IMR-90 (cell line): ENCODE results near the gene CLCN6. TPM values are rescaled to one million over a fixed set of nuclear protein-coding genes. Genes with fewer than 3 reads are reported as not detected.

Experiments
- ATAC-seq: fragments of 200-7000 bp; cut with Tn5 transposase; 2 replicates; pipeline ENCODE4 v1.9.1; 2020; ENCODE audit warnings: low read depth, mild to moderate bottlenecking, moderate library complexity
- BruUV-seq: library from RNA; stranded (reverse); fragments of 400-500 nt; replicated peaks from 2 replicates; lab custom pipeline; 2021; lab: Mats Ljungman, UMichigan
- CTCF ChIA-PET: fragments of 300-600 bp; formaldehyde crosslinking; extraction: SDS; loops from one replicate; lab custom pipeline; 2021; ENCODE audit warnings: antibody characterized with exemption; lab: Yijun Ruan, JAX
- POLR2A ChIA-PET: fragments of 300-600 bp; sonication (Branson Sonifier 250); formaldehyde crosslinking; loops from one replicate; lab custom pipeline; 2022; ENCODE audit warnings: antibody characterized with exemption; ENCODE audit not compliant: unreplicated experiment; lab: Charles Lee
- DNase-seq: peaks from one replicate; pipeline ENCODE4 v3.0.0; 2013
- H2AFZ ChIP-seq: replicated peaks from 2 replicates; pipeline ENCODE3; 2013; ENCODE audit warnings: low read length, mild to moderate bottlenecking; ENCODE audit not compliant: poor library complexity
- H2AK5ac ChIP-seq: 2 replicates; pipeline ENCODE4 v1.6.1; 2013; ENCODE audit warnings: low read depth, low read length, inconsistent platforms
- H2AK9ac ChIP-seq: replicated peaks from 2 replicates; pipeline ENCODE3; 2013; ENCODE audit warnings: mild to moderate bottlenecking, low read depth, low read length, moderate library complexity; ENCODE audit not compliant: poor library complexity
- H2BK120ac ChIP-seq: 2 replicates; pipeline ENCODE4 v1.6.1; 2013; ENCODE audit warnings: low read depth, low read length, inconsistent platforms
- H2BK15ac ChIP-seq: 3 replicates; pipeline ENCODE4 v1.6.1; 2013; ENCODE audit warnings: low read depth, low read length, inconsistent platforms
- H2BK20ac ChIP-seq: 2 replicates; pipeline ENCODE4 v1.6.1; 2013; ENCODE audit warnings: low read depth, mild to moderate bottlenecking, inconsistent platforms, low read length, moderate library complexity
- H2BK5ac ChIP-seq: 2 replicates; pipeline ENCODE4 v1.6.1; 2013; ENCODE audit warnings: mild to moderate bottlenecking, low read depth, low read length, inconsistent platforms; ENCODE audit not compliant: poor library complexity, severe bottlenecking
- H3K14ac ChIP-seq: replicated peaks from 2 replicates; pipeline ENCODE4 v1.6.1; 2013; ENCODE audit warnings: low read depth, low read length, inconsistent platforms
- H3K18ac ChIP-seq: 2 replicates; pipeline ENCODE4 v1.6.1; 2013; ENCODE audit warnings: low read depth, low read length, control low read depth
- H3K23ac ChIP-seq: 2 replicates; pipeline ENCODE4 v1.6.1; 2013; ENCODE audit warnings: low read depth, low read length, inconsistent platforms
- H3K27ac ChIP-seq: 2 replicates; pipeline ENCODE4 v1.5.1; 2013; ENCODE audit warnings: mild to moderate bottlenecking, control low read depth, low read length; ENCODE audit not compliant: insufficient read depth
- H3K27me3 ChIP-seq: 2 replicates; pipeline ENCODE4 v1.6.1; 2013; ENCODE audit warnings: low read length; ENCODE audit not compliant: control insufficient read depth, insufficient read depth
- H3K36me3 ChIP-seq: 2 replicates; pipeline ENCODE4 v1.6.1; 2013; ENCODE audit warnings: low read length, mixed read lengths; ENCODE audit not compliant: control insufficient read depth, insufficient read depth
- H3K4ac ChIP-seq: 2 replicates; pipeline ENCODE4 v1.6.1; 2013; ENCODE audit warnings: low read depth, low read length, inconsistent platforms
- H3K4me1 ChIP-seq: 2 replicates; pipeline ENCODE4 v1.6.1; 2013; ENCODE audit warnings: low read length, mixed read lengths; ENCODE audit not compliant: control insufficient read depth, insufficient read depth
- H3K4me2 ChIP-seq: 2 replicates; pipeline ENCODE4 v1.6.1; 2013; ENCODE audit warnings: low read depth, mild to moderate bottlenecking, control low read depth, low read length, moderate library complexity
- H3K4me3 ChIP-seq: 2 replicates; pipeline ENCODE4 v1.5.1; 2013; ENCODE audit warnings: low read depth, mild to moderate bottlenecking, control low read depth, low read length, moderate library complexity; ENCODE audit not compliant: insufficient read depth
- H3K56ac ChIP-seq: 2 replicates; pipeline ENCODE4 v1.6.1; 2013; ENCODE audit warnings: low read length, inconsistent platforms; ENCODE audit not compliant: insufficient read depth; ENCODE audit errors: extremely low read depth
- H3K79me1 ChIP-seq, 2 experiments: 2 replicates each; pipeline ENCODE4 v1.6.1; 2013; ENCODE audit warnings: low read length in 2 of 2, inconsistent platforms in 1 of 2, low read depth in 1 of 2
- H3K9ac ChIP-seq: 2 replicates; pipeline ENCODE4 v1.6.1; 2013; ENCODE audit warnings: low read depth, low read length, control low read depth
- H3K9me1 ChIP-seq: 2 replicates; pipeline ENCODE4 v1.6.1; 2013; ENCODE audit warnings: low read length, inconsistent platforms; ENCODE audit not compliant: insufficient read depth
- H3K9me3 ChIP-seq: 2 replicates; pipeline ENCODE4 v1.6.1; 2013; ENCODE audit warnings: low read length; ENCODE audit not compliant: control insufficient read depth, insufficient read depth
- H4K20me1 ChIP-seq: 2 replicates; pipeline ENCODE4 v1.6.1; 2013; ENCODE audit warnings: low read length, inconsistent platforms; ENCODE audit not compliant: insufficient read depth
- H4K5ac ChIP-seq: 2 replicates; pipeline ENCODE4 v1.6.1; 2013; ENCODE audit warnings: mild to moderate bottlenecking, low read depth, low read length, control low read depth
- H4K8ac ChIP-seq, 2 experiments: 2 replicates each; pipeline ENCODE4 v1.6.1; 2013; ENCODE audit warnings: low read depth in 2 of 2, low read length in 2 of 2, control low read depth in 1 of 2, inconsistent platforms in 1 of 2
- H4K91ac ChIP-seq: 2 replicates; pipeline ENCODE4 v1.6.1; 2013; ENCODE audit warnings: low read depth, low read length, inconsistent platforms; ENCODE audit not compliant: insufficient read depth
- CEBPB ChIP-seq: IDR thresholded peaks from 2 replicates; pipeline ENCODE4 v1.6.1; 2012; ENCODE audit warnings: low read depth, low read length, improper control_type of control experiment
- CTCF ChIP-seq: conservative IDR thresholded peaks from 2 replicates; pipeline ENCODE4 v1.5.1; 2012; ENCODE audit warnings: mild to moderate bottlenecking, low read depth, low read length, improper control_type of control experiment
- ELK1 ChIP-seq: fragments of 150-350 bp; IDR thresholded peaks from 2 replicates; pipeline ENCODE4 v1.6.1; 2016; ENCODE audit warnings: low read depth, mild to moderate bottlenecking, low read length, moderate library complexity, borderline replicate concordance
- FOS ChIP-seq: fragments of 150-350 bp; IDR thresholded peaks from 2 replicates; pipeline ENCODE4 v1.6.1; 2016; ENCODE audit warnings: low read depth, low read length
- MAFK ChIP-seq: IDR thresholded peaks from 2 replicates; pipeline ENCODE4 v1.6.1; 2012; ENCODE audit warnings: low read depth, low read length, improper control_type of control experiment
- MXI1 ChIP-seq: IDR thresholded peaks from 2 replicates; pipeline ENCODE4 v1.6.1; 2012; ENCODE audit warnings: low read depth, mild to moderate bottlenecking, low read length, moderate library complexity, borderline replicate concordance
- RCOR1 ChIP-seq: IDR thresholded peaks from 2 replicates; pipeline ENCODE4 v1.6.1; 2012; ENCODE audit warnings: mild to moderate bottlenecking, low read length, improper control_type of control experiment; ENCODE audit not compliant: insufficient replicate concordance
- WGBS, 2 experiments: methylation state at CpG; one replicate each; pipeline versions ENCODE4 v1.1.5 to v1.1.7; 2013; ENCODE audit warnings: missing lambda C conversion rate in 2 of 2; ENCODE audit not compliant: insufficient read length in 1 of 2; ENCODE audit errors: extremely low coverage in 2 of 2; 5-methylcytosine and 5-hydroxymethylcytosine counted together
- dilution Hi-C: fragments of 300-500 bp; cut with HindIII; formaldehyde crosslinking; loops from one replicate; pipeline ENCODE4 v1.14.3; 2018; ENCODE audit warnings: low sequenced_read_pairs; ENCODE audit not compliant: unreplicated experiment
- in situ Hi-C: fragments of 300-500 bp; cut with MboI; formaldehyde crosslinking; loops from 3 replicates; pipeline ENCODE4 v1.14.3; 2019; ENCODE audit warnings: low sequenced_read_pairs, inconsistent platforms, mixed read lengths
- intact Hi-C: fragments of 100-400 bp; cut with micrococcal nuclease; formaldehyde crosslinking; loops from 2 replicates; pipeline ENCODE4 v1.10.0; 2022
- polyA plus RNA-seq, 3 experiments: library from polyadenylated mRNA; depleted of rRNA; stranded (reverse); fragments of >200 nt; gene quantifications; 2 replicates each; pipeline ENCODE4 v1.2.3, GENCODE V29; 2012; ENCODE audit warnings: low replicate concordance in 1 of 3
- total RNA-seq: library from RNA; depleted of rRNA; stranded (reverse); fragments of >200 nt; gene quantifications from 2 replicates; pipeline ENCODE4 v1.2.3, GENCODE V29; 2012

The CLCN6 gene
- total and polyA plus RNA-seq, 2 of the 4 experiments (the other 2 are of a cell fraction) = 4.1 to 10.6 TPM

GRCh38 chr1:11877074-11877473 is 71.1 kb downstream of the CLCN6 start:
- Histone ChIP-seq H2AK9ac (no peak overlapping the region), H3K4me1 (no peaks in the 10 kb centered on the region), H3K14ac (no peak overlapping the region), H3K56ac (no peak overlapping the region), H3K23ac (no peak overlapping the region), H4K8ac (no peak overlapping the region), H3K79me1 (no peaks in the 10 kb centered on the region), H3K4me2 (no peak overlapping the region), H4K91ac (no peak overlapping the region), H4K20me1 (no peaks in the 10 kb centered on the region), H3K27me3 (peaks cover 65% of the 10 kb centered on the region), H2AK5ac (no peak overlapping the region), H3K9me1 (no peaks in the 10 kb centered on the region), H3K18ac (no peak overlapping the region), H2BK15ac (no peak overlapping the region), H2AFZ (no peak overlapping the region), H3K9ac (no peak overlapping the region), H2BK120ac (no peak overlapping the region), H2BK20ac (no peak overlapping the region), H2BK5ac (no peak overlapping the region), H3K27ac (no peak overlapping the region), H3K9me3 (no peaks in the 10 kb centered on the region), H3K4me3 (no peak overlapping the region), H3K4ac (no peak overlapping the region), H3K36me3 (no peaks in the 10 kb centered on the region), H4K5ac (no peak overlapping the region)
- in situ Hi-C loops (no loop called here), dilution Hi-C loops (no loop called here), intact Hi-C loops (no loop called here)
- no TSS peak for BruUV-seq
- ChIA-PET POLR2A (no interaction called here), CTCF (interaction anchor here (0.6 kb wide), 1 partner anchor 90 kb away, joined by 7 read pairs; no protein-coding TSS in a partner anchor)
- no peak for DNase-seq
- WGBS, 2 experiments = no CpG with 5 or more reads among the region's 6 CpGs
- TF ChIP-seq RCOR1 (no peak), CEBPB (no peak), ELK1 (no peak), CTCF (no peak), MAFK (no peak), MXI1 (no peak), FOS (no peak)
- ATAC-seq = no peak
